Renal pelvis (tissue), 4 donors: ENCODE measurements around the gene PCDHA2. TPM values are rescaled to one million over a fixed set of nuclear protein-coding genes. Genes with fewer than 3 reads are reported as not detected.
"Not testable (repeated sequence)": the region's sequence is repeated elsewhere in the genome, so short reads cannot be mapped to it uniquely, and the experiment has no call there.

ENCODE experiments used
- DNase-seq: peaks from one replicate; pipeline ENCODE4 v3.0.0-alpha.2; 2013
- polyA plus RNA-seq, 3 donors: library from polyadenylated mRNA; unstranded; fragments of 120-200 nt; gene quantifications; one replicate each; pipeline ENCODE4 v1.2.1, GENCODE V29; 2013; ENCODE audit not compliant: insufficient read length in 3 of 3

The PCDHA2 gene
- polyA plus RNA-seq, 3 donors = 0.18 to 0.32 (median 0.20) TPM

DNA sequence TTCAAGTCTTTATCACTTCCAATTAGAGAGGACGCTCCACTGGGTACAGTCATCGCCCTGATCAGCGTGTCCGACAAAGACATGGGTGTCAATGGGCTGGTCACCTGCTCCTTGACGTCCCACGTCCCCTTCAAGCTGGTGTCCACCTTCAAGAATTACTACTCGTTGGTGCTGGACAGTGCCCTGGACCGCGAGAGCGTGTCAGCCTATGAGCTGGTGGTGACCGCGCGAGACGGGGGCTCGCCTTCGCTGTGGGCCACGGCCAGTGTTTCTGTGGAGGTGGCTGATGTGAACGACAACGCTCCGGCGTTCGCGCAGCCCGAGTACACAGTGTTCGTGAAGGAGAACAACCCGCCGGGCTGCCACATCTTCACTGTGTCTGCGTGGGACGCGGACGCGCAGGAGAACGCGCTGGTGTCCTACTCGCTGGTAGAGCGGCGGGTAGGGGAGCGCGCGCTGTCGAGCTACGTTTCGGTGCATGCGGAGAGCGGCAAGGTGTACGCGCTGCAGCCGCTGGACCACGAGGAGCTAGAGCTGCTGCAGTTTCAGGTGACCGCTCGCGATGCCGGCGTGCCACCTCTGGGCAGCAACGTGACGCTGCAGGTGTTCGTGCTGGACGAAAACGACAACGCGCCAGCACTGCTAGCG, 13.7 kb downstream of the PCDHA2 start:
- DNase-seq = not testable (repeated sequence)

GRCh38 chr5:140808889-140809291, 14.2 kb downstream of the PCDHA2 start:
- DNase-seq = no peak

DNA sequence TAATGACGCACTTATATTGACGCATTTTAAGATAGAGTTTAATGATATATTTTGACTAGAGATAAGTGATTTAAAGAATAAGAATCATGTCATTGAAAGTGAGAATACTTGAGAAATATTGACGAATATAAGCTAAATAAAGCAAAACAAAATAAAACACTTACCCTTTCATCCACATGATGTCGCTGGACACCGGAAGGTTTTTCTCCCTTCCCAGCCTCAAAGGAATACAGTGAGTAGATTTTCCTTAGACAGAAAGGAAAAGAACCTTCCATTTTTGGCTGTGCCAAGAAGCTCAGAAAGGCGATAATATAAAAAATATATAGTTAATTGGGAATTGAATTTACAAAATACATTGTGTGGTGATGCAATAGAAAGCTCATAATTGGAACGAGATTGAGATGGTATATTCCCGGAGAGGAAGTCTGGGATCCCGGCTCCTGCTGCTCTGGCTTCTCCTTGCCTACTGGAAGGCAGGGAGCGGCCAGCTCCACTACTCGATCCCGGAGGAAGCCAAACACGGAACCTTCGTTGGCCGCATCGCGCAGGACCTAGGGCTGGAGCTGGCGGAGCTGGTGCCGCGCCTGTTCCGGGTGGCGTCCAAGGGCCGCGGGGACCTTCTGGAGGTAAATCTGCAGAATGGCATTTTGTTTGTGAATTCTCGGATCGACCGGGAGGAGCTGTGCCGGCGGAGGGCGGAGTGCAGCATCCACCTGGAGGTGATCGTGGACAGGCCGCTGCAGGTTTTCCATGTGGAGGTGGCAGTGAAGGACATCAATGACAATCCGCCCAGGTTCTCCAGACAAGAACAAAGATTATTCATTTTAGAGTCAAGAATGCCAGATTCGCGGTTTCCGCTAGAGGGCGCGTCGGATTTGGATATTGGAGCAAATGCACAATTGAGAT, 27.0 kb downstream of the PCDHA2 start, which contains the start of gene PCDHA5:
Gene PCDHA5 (plus strand): TSS at position 239 of the 906 bp plus-strand sequence.
- no peak for DNase-seq

- no peak for DNase-seq
Observed at GRCh38 chr5:140822281-140822629, 27.6 kb downstream of the PCDHA2 start.

DNA sequence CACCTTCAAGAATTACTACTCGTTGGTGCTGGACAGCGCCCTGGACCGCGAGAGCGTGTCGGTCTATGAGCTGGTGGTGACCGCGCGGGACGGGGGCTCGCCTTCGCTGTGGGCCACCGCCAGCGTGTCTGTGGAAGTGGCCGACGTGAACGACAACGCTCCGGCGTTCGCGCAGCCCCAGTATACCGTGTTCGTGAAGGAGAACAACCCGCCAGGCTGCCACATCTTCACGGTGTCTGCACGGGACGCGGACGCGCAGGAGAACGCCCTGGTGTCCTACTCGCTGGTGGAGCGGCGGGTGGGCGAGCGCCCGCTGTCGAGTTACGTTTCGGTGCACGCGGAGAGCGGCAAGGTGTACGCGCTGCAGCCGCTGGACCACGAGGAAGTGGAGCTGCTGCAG, 28.3 kb downstream of the PCDHA2 start:
- DNase-seq = not testable (repeated sequence)

- no peak for DNase-seq
Observed at GRCh38 chr5:140823475-140823874, 28.8 kb downstream of the PCDHA2 start.

DNA sequence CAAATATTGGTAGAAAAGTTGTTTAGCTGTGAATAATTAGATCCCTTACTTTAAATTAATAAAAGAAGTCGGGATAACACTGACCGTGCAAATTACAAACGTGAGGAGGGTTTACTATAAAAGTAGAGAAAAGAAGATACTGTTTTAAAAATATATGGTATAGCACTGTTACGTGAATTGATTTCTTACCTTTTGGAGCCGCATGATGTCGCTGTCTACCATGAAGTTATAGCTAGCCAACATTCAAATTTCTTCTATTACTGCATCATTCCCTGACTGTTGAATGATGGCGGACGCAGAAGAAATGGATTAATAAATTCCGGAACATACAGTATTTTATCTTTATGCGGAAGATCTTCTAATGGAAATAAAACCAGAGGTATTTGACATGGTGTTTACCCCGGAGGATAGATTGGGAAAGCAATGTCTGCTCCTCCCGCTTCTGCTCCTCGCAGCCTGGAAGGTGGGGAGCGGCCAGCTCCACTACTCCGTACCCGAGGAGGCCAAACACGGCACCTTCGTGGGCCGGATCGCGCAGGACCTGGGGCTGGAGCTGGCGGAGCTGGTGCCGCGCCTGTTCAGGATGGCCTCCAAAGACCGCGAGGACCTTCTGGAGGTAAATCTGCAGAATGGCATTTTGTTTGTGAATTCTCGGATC, 33.2 kb downstream of the PCDHA2 start, which contains the start of gene PCDHA6:
Gene PCDHA6 (plus strand): TSS at position 257 of the 658 bp plus-strand sequence. CDS start 132 bp downstream, at position 389.
- no peak for DNase-seq

GRCh38 chr5:140828362-140828737, 33.7 kb downstream of the PCDHA2 start:
- DNase-seq = no peak

DNA sequence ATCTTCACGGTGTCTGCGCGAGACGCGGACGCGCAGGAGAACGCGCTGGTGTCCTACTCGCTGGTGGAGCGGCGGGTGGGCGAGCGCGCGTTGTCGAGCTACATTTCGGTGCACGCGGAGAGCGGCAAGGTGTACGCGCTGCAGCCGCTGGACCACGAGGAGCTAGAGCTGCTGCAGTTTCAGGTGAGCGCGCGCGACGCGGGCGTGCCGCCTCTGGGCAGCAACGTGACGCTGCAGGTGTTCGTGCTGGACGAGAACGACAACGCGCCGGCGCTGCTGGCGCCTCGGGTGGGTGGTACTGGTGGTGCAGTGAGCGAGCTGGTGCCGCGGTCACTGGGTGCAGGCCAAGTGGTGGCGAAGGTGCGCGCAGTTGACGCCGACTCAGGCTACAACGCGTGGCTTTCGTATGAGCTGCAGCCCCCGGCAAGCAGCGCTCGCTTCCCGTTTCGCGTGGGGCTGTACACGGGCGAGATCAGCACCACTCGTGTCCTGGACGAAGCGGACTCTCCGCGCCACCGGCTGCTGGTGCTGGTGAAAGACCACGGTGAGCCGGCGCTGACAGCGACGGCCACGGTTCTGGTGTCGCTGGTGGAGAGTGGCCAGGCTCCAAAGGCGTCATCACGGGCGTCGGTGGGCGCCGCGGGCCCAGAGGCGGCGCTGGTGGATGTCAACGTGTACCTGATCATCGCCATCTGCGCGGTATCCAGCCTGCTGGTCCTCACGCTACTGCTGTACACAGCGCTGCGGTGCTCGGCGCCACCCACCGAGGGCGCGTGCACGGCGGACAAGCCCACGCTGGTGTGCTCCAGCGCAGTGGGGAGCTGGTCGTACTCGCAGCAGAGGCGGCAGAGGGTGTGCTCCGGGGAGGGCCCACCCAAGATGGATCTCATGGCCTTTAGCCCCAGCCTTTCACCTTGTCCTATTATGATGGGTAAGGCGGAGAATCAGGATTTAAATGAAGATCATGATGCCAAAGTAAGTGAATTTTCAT, 35.2 kb downstream of the PCDHA2 start:
- not testable (repeated sequence) for DNase-seq

- peak; percentile 2 for DNase-seq
Observed at GRCh38 chr5:140833993-140834392, 39.3 kb downstream of the PCDHA2 start, which contains the start of gene PCDHA7. Gene PCDHA7 (plus strand): TSS chr5:140834269. CDS start chr5:140834384, 115 bp downstream.

- not testable (repeated sequence) for DNase-seq
Observed at GRCh38 chr5:140834439-140835008, 39.9 kb downstream of the PCDHA2 start.

DNA sequence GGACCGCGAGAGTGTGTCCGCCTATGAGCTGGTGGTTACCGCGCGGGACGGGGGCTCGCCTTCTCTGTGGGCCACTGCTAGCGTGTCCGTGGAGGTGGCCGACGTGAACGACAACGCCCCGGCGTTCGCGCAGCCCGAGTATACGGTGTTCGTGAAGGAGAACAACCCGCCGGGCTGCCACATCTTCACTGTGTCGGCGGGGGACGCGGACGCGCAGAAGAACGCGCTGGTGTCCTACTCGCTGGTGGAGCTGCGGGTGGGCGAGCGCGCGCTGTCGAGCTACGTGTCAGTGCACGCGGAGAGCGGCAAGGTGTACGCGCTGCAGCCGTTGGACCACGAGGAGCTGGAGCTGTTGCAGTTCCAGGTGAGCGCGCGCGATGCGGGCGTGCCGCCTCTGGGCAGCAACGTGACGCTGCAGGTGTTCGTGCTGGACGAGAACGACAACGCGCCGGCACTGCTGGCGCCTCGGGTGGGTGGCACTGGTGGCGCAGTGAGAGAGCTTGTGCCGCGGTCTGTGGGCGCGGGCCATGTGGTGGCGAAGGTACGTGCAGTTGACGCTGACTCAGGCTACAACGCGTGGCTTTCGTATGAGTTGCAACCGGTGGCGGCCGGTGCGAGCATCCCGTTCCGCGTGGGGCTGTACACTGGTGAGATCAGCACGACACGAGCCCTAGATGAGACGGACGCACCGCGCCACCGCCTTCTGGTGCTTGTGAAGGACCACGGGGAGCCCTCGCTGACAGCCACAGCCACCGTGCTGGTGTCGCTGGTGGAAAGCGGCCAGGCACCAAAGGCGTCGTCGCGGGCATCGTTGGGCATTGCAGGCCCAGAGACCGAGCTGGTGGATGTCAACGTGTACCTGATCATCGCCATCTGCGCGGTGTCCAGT, 41.2 kb downstream of the PCDHA2 start:
- DNase-seq = no peak

DNA sequence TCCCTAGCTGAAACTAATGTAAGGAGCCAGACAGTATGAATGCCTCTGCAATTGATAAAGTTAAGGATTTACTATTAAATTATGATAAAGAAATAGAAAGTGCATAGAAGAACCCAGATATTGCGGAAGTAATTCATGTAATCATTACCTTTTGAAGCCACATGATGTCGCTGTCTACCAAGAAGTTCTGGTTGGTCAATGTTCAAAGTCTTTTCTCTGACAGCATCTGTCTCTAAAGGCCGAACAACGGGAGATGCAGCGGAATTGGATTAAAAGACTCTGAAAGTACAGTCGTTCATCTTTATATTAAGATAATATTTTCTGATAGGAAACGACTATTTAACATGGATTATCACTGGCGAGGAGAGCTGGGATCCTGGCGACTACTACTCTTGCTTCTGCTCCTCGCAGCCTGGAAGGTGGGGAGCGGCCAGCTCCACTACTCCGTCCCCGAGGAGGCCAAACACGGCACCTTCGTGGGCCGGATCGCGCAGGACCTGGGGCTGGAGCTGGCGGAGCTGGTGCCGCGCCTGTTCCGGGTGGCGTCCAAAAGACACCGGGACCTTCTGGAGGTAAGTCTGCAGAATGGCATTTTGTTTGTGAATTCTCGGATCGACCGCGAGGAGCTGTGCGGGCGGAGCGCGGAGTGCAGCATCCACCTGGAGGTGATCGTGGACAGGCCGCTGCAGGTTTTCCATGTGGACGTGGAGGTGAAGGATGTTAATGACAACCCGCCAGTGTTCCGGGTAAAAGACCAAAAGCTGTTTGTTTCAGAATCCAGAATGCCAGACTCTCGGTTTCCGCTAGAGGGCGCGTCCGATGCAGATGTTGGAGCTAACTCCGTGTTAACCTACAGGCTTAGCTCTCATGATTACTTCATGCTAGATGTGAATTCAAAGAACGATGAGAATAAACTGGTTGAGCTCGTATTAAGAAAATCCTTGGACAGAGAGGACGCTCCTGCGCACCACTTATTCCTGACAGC, 46.6 kb downstream of the PCDHA2 start, which contains the start of gene PCDHA8:
Gene PCDHA8 (plus strand): TSS at position 210 of the 985 bp plus-strand sequence. CDS start 135 bp downstream, at position 345.
- no peak for DNase-seq

- no peak for DNase-seq
Observed at GRCh38 chr5:140842798-140843733, 48.4 kb downstream of the PCDHA2 start.
